DMS53 treated with DMSO at 0.1 percent for 48 hours (cell line): ENCODE measurements around the gene GRAMD1B.

Experiments used
- DNase-seq: peaks from one replicate; lab custom pipeline; 2025; ENCODE audit not compliant: unreplicated experiment; lab: John Stamatoyannopoulos, UW

Gene GRAMD1B

DNA sequence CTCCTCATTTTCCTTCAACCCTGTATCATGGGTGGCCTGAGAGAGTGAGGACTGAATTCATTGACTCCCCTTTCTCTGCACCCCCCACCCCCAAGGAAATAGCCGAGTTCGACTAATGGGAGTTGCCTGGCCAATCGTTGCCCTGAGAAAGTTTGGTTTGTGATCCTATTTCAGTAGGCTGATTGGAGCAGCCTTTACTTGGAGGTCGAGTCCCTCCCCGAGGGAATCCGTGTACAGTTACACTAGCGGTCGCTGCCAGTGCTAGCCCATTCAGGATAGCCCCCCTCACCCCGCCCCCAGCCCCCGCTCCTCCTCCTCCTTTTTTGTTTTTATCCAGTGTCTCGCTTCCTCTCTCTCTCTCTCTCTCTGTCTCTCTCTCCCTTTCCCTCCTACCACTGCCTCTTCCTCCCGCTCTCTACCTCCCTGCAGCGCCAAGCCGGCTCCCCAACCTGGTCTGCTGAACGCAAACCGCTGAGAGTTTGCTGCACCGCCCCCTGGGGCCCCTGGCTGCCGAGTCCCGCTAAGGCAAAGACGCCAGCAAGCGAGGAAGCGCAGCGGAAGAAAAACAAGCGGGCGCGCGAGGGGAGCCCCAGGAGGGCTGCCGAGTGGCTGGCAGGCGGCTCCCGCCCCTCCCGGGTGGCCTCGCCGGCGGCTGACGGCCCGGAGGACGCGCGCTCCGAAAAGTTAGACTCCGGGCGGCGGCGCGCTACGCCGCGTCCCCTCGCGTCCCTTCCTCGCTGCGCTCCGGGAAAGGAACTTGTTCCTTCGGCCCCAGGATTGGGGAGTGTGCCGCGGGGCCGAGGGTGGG is at the start of gene GRAMD1B:
Gene GRAMD1B (plus strand): TSS at position 357 of the 808 bp plus-strand sequence. CDS start 524 bp downstream, outside the sequence.
- DNase-seq = no peak

DNA sequence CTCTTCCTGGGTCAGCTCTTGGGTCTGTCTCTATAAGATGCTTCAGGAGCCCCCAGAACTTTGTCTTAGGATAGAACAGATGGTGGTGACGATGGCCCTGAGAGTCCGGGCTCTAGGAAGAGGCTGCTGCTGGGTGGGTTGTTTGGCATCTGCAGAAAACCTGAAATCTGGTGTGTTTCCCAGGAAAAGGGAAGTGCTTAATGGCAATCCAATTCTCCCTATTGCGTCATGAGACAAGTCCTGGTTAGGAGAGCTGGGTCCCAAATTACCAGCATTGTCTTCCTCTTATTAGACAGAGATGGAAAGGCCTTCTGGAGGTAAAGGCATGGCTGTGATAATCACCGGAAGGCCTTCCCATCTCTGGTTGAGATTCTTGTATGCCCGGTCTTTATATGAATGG is 48.9 kb upstream of the GRAMD1B start:
- no peak for DNase-seq

DNA sequence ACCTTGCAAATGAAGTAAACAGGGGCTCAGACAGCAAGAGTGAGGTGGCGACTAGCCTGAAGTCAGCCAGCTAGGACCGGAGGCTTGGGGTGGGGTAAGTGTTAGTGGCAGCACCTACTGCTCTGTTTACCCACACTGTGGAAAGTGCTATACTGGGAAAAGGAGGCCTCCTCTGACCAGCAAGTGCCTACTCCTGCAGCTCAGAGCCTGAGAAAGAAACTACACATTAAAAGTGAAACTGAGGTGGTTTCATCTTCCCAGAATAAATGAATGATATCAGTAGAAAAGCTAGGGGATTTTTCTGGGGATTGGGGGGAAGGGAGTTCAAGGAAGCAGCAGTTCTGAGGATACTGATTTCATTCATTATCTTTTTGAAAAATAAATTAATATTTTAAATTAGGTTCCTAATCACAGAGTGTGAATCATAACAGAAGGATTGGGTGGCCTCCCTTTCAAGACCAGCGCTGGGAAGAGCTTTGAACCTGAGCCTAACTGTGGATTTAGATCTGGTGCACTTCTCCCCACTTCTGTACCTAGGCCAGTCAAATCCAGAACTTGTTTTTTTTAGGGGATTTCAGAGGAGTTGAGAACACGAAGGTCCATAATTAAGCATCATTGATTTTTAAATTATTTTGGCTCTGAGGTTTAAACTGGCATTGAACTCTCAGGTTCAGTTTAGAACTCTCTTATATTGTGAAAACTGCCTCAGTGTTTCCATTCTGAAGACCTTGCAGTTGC is 48.1 kb upstream of the GRAMD1B start:
- no peak for DNase-seq

DNA sequence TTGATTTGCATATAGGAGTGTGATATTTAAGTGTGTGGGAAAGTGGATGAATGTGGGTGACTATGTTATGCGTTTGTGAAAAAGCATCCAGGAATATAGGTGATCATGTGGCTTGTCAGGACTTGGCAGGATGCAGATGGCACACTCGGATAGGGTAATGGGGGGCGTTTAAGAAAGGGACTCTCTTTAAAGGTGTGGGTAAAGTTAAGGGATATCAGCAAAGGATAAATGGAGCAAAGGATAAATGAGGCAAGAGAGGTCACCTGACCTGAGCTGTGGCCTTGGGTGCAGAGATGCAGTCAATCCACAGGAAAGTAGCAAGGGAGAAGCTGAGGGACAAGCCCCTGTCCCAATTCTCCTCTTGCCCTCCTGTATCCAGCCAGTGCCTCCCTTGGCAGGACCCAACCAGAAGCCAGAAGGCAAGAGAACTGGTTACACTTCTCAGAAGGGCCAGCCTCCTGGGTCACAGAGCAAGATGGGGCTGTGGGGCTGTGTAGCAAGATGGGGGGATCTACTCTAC is 47.5 kb upstream of the GRAMD1B start:
- DNase-seq = no peak

DNA sequence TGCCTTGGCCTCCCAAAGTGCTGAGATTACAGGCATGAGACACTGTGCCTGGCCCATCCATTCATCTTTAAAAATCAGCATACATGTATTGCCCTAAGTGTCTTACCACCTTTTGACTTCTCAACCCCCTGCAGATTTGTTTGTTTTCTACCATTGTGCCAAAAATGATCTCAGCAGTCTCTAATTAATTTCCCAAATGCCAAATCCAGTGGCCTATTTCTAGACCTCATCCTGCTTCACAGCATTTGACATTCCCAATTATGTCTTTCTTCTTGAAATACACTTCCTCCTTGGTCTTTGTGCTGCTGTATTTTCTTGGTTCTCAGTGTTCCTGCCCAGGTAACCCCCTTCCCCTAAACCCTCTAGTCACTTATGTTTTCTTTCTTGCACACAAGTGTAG is 46.0 kb upstream of the GRAMD1B start:
- no peak for DNase-seq

DNA sequence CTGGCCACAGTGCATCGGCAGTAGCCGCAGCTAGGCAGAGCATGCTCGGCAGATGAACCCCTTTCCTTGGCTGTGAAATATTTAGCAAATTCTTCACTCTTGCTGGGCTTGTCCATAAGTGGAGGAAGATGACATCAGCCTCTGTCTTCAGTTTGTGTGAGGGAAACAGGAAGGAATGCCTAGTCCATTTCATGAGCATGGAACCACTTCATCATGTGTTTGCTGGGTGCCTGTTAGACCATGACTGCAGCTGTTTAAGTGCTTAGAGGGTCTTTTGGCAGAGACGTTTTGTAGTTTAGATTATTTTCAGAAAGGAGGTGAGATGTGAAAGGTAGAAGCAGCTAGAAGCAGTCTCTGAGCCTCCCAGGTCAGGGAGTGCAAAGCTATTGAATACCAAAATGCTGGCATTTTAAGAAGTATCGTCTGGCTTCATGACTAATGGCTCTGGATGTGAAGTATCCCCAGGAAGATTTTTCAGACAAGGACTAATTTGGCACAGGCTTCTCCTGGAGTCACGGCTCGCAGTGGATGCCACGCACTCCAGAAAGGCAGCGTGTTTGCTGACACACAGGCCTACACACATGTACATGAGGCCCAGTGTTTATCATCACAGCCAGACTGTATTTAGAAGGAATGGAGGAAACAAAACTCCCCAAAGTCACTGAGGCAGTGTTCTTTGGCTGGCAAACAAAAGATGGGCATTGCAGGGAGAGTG is 43.1 kb upstream of the GRAMD1B start:
- DNase-seq = no peak

DNA sequence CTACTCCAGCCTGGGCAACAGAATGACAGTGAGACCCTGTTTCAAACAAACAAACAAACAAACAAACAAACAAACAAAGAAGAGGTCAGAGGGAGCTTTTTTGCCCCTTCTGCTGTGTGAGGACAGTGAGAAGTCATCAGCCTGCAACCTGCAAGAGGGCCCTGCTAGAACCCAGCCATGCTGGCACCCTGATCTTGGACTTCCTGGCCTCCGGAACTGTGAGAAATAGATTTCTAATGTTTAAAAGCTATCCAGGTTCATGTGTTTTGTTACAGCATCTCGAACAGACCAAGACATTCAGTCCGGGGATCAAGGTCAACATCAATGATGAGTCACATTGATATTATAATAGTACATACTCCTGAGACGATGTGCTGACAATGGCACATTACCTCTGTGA is 41.4 kb upstream of the GRAMD1B start:
- no peak for DNase-seq

DNA sequence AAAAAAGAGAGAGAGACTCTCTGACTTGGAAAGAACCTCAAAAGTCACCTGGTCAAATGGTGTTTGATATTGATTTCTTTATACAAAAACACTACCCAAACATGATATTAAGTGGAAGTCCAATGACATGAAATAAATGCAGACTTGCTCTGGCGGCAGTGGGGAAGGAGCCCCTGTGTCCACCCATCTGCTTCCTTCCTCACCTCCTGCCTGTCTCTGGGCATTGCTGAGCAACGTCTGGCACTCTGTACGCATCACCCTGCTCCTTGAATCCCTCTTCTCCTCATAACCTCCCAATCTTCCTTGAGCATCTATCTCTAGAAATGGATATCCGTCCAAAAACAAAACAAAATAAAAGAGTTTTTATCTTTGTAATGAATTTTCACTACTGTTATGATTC is 39.9 kb upstream of the GRAMD1B start:
- no peak for DNase-seq

DNA sequence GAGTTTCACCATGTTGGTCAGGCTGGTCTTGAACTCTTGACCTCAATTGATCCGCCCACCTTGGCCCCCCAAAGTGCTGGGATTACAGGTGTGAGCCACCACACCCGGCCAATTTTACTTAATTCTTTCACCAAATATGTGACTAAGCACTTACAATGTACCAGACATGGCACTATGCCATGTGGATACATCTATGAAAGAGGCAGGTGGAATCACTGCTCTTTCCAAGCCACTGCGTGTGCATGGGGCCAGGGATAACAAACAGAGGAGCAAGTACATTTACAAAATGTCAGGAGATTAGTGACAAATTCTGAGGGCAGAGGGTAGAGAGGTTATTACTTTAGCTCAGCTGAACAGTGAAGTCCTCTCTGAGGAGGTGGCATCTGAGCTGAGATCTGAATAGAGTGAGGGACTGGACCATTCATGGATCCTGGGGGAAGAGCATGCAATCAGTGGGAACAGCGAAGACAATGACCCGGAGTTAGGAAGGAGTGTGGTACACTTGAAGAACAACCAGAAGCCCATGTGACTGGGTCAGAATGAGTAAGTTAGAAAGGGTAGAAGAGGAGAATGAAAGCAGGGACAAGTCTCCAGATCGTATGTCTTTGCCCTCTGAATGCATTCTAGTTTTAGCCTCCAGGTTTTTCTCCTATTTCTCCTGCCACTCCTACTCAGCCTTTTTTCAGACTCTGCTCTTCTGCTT is 38.3 kb upstream of the GRAMD1B start:
- no peak for DNase-seq

DNA sequence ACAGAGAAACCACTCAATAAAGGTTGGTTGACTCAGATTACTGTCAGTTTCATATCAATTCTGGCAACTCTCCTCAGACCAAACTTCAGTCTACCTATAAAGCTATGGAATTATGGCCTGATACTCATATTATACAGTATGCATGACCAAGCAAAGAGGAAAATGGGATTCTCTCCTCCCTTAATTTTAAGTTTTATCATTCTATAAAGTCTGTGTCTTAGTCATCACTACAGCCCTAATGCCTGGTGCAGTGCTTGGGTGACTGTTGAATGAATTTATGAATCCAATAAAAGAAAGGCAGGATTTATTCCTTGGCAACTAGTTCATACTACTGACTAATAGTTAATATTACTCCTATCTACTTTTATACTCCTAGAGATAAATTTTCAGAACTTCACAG is 37.6 kb upstream of the GRAMD1B start:
- DNase-seq = no peak

DNA sequence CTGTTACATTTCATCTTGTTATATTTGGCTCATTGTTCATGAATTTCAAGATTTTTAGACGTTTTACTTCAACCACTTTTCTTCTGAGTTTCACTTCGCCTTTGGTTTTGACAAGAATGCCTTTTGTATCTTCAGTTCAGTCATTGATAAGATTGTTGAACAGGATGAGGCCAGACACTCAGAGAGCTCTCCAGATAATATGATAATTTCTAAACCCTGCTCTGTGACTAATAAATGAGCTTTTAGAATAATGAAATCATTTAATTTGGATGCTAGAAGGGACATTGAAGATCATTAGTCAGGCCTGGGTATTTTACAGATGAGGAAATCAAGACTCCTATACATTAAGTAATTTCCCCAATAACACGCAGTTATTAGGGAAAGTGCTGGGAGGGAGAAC is 37.2 kb upstream of the GRAMD1B start:
- no peak for DNase-seq

DNA sequence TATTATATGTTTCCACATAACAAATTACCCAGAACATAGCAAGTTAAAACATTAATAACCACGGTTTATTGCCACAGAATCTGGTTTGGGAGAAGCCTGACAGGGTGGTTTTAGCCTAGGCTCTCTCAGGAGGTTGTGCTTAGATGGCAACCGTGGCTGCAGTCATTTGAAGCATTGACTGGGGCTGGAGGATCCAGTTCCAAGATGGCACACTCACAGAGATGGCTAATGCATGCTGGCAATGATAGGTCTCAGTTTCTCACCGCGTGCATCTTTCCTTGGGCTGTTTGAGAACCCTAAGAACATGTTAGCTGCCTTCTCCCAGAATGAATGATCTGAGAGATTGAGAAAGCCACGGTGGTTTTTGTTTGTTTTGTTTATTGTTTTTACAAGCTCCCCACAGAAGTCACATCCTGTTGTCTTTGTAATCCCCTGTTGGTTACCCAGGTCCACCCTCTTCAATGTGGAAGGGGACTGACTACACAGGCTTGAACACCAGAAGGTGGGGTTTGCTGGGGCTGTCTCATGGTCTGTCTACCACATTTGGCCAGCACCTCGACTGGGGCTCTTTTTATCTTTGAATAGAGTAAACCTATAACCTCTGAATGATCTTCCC is 36.6 kb upstream of the GRAMD1B start:
- DNase-seq = no peak

DNA sequence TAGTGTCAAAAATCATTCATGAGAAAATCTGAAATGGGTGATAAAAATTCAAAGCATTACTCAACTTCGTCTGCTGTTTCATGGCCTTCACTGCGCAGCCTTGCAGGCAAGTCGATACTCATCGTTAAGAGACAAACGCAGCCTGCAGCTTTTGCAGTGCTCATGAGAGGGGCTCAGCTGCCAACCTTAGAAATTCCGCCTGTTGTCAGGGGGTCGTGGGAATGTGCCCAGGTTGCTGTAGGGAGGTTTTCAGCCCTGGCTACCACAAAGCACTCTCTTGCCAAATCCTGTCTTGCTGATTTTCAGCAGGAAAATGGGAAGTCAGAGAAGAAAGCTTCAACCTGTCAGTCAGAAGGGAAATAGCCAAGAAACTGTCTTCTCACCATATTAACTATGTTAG is 25.4 kb upstream of the GRAMD1B start:
- no peak for DNase-seq

DNA sequence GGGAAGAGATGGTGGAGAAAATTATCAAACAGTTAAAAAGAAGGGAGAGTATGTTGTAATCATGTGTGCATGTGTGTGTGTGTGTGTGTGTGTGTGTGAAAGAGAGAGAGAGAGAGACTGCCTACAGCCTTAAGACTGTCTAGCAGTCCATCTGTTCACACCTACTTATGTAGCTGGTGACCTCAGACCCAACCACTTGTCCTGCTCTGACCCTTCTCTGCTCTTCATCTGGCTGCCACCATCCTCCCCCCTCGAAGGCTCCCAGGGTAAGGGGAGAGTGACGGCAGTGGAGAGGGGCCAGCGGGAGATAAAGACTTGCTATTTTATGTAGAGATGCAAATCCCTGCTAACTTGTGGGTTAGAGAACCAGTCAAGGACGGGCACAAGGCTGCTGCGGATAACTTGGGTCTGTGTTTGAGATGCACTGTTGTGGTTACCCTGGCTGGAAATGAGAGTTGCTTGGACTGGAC is 24.9 kb upstream of the GRAMD1B start:
- DNase-seq = no peak

DNA sequence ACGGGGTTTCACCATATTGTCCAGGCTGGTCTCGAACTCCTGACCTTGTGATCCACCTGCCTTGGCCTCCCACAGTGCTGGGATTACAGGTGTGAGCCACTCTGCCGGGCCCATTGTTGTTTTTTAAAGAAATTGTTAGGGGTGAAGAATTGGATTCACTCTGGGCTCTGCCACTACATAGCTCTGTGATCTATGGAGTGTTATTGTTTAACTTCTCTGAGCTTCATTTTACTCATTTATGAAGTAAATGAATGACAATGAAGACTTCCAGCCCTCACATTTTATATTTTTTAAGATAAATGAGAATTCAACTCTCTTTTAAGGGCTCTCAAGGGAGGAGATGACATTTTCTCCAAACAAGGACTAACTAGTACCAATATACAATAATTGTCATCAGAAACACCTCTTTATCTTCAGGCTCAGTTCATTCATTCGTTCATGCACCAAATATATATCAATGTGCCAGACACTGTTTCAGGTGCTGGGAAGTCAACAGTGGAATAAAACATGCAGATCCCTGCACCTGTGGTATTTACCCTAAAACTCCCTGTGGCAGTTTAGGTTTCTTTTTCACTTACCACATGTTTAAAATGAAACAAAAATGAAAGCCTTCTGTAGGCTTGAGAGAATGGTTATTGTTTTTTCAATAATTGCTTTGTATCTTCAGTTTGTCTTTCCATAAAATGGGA is 23.5 kb upstream of the GRAMD1B start:
- no peak for DNase-seq

DNA sequence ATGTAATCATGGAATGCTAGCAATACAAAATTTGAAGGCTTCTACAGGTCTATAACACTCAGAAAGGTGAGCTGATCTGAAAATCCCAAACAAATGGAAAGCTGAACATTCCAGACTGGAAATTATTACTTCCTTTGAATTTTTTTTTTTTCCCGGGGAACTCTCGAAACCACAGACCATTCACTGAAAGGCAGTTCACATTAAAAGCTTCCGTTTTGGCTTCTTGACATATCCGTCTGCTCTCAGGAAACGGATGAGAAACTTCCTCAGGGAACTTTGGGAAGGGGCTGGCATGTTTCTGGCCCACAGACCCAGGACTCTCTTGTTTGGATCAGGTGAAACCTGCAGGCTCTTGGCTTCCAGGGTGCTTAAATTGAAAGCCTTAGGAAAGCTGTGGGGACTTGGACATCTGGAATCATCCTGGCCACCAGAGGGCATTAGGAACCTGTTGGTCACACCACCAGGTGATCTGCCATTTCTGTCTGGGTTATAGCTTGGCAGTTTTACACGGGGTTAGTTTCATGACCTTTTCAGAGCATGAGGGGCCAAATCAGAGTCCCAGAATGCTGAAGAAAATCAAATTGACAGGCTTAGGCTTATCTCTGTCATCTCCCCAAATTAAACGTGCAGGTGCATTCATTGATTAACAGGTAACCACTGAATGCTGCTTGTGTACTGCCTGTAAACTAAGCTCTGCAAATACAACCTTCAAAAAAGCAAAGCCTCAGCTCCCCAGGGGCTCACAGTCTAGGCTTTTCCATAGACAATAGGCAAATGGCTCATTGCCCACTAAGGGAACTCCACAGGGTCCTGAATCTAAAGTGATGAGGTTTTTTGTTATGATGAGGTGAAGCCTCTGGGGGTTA is 22.7 kb upstream of the GRAMD1B start:
- peak; percentile 83 for DNase-seq

DNA sequence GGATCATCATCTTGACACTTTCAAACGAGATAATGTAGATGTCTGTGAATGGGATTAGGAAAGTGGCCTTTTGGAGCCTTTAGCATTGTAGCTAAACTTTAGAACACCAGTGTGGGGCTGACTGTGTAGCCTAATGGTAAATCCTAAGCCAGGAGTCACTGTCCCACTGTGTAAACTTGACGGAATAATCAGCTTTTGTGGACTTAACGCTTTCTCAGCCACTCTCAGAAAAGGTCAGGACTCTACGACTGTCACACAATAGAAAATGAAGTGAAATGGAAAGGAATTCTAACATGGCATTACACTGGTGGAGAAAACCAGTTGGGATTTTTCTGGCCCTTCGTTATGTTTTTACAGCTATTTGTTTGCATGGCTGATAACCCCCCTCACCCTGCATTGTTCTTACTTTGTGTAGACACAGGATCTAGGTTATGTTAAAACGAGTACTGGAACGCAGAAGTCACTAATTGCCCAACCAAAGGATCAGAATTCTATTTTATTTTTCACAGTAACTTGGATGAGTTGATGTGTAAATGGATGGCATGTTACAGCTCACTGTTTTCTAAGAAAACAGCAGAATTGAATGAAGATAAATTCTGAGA is 22.0 kb upstream of the GRAMD1B start:
- no peak for DNase-seq

DNA sequence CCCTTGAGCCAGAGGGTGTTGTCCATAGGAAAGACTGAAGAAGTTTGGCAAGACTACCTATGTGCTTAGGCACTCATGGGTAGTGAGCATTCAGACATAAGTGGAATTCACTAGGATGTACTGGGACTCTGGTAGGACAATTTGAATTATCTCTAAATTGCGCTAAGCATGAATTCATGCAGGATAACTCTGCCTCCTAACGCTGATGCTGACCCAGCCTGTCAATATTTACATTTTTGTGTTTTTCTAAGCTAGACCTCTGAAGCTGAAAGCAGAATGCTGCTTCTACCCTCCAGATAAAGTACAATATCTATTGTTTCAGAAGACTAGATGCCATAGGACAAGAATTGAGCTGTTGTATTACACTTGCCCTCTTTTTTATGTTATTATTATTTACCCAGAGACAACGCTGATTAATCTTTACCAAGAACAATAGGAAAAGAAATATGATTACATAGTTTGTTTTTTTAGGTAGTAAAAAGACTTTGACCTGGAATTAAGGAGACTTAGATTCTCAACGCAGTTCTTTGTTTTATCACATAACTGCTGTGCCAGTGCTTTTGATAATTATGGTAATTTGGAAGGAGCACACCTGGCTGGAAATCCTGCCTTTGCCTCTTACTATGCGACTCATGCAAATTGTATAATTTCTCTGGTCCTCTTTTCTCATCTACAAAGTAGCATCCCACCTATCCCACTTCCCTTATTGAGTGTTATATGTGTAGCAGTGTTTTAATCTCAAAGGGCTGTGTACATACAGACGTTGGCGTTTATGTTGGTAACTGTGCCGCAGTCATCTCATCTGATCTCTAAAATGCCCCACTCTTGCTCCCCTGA is 21.2 kb upstream of the GRAMD1B start:
- DNase-seq = no peak
